DMS 273 (cell line): ENCODE data around the gene PEAK3.
A peak's percentile ranks its signal among the peaks of the same experiment; 100 is the strongest.

Experiments used
- DNase-seq: peaks from one replicate; lab custom pipeline; 2025; ENCODE audit not compliant: unreplicated experiment; lab: John Stamatoyannopoulos, UW

Gene PEAK3

GRCh38 chr19:2239771-2240770 is 41.9 kb downstream of the PEAK3 start:
- DNase-seq: no peak

- DNase-seq: no peak
Measured at GRCh38 chr19:2239173-2239572, 42.8 kb downstream of the PEAK3 start.

GRCh38 chr19:2237869-2238153 is 44.2 kb downstream of the PEAK3 start:
- no peak for DNase-seq

DNA sequence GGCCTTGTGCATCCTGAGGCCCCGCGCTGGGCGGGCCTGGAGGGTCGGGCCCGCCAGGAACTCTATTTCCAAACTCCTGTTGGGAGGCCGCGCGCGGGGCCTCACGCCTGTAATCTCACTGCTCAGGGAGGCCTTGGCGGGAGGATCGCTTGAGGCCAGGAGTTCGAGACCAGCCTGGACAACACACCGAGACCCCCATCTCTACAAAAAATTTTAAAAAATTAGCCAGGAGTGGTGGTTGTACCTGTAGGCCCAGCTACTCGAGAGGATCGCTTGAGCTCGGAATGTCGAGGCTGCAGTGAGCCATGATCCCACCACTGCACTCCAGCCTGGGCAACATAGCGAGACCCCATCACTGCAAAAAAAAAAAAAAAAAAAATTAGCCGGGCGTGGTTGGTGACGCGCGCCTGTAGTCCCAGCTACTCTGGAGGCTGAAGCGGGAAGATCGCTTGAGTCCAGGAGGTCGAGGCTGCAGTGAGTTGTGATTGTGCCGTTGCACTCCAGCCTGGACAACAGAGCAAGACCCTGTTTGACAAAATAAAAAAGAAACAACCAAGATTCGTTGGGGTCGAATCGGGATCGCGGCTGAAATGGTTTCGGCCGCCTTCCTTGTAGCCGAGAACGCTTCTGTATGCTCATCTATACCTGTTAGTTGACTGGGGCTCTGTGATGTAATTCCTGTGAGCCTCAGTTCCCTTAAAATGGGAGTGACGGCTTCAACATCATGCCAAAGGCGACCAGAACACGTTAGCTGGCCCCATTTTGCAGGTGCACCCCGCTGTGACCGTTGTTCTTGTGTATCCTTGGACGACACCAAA is 44.7 kb downstream of the PEAK3 start:
- DNase-seq: no peak

- DNase-seq: peak; percentile 99
Measured at GRCh38 chr19:2236314-2237050, 45.5 kb downstream of the PEAK3 start, which contains the start of the genes PLEKHJ1 and SF3A2. Gene PLEKHJ1, minus strand, starts transcription at chr19:2236329. Its CDS starts 81 bp downstream, at chr19:2236248. Gene SF3A2, plus strand, starts transcription at chr19:2236824. Its CDS starts 6,595 bp downstream, at chr19:2243419.

- DNase-seq: no peak
Measured at GRCh38 chr19:2236064-2236313, 46.0 kb downstream of the PEAK3 start.

- DNase-seq: peak; percentile 70
Measured at GRCh38 chr19:2235381-2236063, 46.5 kb downstream of the PEAK3 start.

GRCh38 chr19:2234996-2235380 is 47.0 kb downstream of the PEAK3 start:
- DNase-seq: no peak

- no peak for DNase-seq
Measured at GRCh38 chr19:2233601-2234280, 48.2 kb downstream of the PEAK3 start.

GRCh38 chr19:2232286-2233151 is 49.5 kb downstream of the PEAK3 start:
- no peak for DNase-seq

GRCh38 chr19:2231621-2232221 is 50.3 kb downstream of the PEAK3 start:
- DNase-seq: peak; percentile 61

DNA sequence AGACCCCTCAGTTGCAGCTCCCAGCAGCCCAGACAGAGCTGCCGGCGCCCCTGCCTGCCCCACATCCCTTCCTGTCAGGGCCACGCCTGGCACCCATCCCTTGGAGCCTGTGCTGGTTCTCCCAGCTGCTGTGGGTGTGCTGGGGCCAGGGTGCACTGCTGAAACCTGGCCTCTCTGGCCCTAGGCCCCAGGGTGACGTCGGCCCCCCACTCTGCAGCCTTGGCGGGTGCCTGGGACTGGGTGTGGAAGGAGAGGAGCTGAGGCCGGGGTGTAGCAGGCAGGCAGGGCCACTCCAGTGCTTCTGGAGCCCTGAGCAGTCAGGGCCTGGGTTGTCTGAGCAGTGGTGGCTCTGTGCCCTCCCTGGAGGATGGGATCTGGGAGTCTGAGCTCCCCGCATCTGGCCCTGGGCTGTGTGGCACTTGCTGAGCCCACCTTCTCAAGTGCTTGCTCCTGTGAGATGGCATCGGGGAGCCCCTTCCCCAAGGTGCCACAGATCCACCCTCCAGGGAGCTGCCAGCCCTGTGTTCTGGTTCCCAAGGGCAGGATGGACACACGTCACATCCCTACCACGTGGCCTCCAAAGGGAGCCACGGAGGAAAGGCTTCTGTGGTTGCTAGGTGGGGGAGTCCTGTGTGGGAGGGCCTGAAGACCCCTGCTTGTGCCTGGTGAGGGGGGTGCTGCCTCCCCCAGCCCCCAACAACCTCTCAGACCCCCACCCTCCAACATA is 51.0 kb downstream of the PEAK3 start:
- peak; percentile 43 for DNase-seq

DNA sequence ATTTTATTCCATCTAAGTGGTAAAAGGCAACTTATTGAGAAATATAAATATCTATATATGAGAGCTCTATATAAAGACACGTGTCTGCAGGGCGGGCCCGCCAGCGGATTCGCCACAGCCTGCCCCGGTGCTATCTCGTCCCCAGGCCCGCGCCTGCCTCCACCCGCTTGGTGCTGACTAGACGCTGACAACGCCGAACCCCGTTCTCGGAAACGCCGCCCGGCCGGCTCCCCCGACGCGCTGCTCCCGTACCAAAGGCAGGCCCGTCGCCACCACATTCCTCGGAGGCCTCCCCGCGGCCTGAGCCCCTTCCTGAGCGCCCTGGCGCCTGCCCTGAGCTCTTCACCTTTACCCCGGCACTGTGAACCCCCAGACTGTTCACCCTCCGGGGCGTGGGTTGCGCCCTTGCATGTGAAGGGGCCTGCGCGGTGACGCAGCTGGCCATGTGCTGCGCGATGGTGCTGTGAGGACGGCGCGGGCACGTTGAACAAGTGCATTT is 51.9 kb downstream of the PEAK3 start:
- DNase-seq: no peak

- no peak for DNase-seq
Measured at GRCh38 chr19:2229103-2230032, 52.6 kb downstream of the PEAK3 start.

DNA sequence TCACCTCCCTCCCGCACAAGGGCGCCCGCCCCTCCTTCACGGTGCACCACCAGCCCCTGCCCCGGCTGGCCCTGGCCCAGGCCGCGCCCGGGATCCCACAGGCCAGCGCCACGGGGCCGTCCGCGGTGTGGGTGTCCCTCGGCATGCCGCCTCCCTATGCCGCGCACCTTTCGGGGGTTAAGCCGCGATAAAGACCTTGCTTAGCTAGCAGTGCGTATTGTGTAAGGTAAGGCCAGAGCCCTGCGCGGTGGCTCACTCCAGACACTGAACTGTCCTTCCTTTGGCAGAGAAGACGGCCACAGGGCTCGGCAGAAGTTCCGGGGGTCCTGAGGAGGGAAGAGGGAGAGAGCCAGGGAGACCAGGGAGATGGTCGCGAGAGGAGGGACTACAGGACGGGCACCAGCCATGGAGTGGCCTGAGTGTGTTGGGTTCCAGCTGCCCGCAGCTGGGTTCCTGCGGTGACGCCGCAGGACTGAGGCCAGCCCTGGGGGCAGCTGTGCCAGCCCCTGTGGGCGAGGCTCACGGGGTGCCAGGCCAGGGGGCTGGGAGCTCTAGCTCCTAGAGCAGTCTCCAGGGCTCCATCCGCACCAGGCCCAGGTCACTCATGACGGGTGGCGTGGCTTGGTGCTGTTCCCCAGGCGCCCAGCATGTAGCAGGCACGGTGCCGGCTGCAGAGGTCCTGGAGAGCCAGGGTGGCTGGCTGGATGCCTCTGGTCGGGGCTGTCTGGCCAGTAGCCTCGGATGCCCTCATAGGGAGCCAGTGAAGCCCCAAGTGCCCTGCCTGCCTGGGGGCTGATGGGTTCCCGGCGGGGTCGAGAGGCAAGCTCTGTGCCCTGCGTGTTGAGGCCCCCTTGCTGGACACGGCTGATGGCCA is 53.6 kb downstream of the PEAK3 start:
- DNase-seq: no peak
